SKM-1 treated with dmso at 0.1 percent for 144 hours (cell line): Measurements from ENCODE around the gene ENOX2.
"Not testable (repeated sequence)": the region's sequence is repeated elsewhere in the genome, so short reads cannot be mapped to it uniquely, and the experiment has no call there.

ENCODE experiments used
- DNase-seq: peaks from one replicate; lab custom pipeline; 2025; ENCODE audit not compliant: unreplicated experiment; lab: John Stamatoyannopoulos, UW

Gene ENOX2

GRCh38 chrX:130902783-130903613, at the start of gene ENOX2:
TSS of gene ENOX2 (minus strand) at chrX:130903209. CDS start at chrX:130703216, 199,993 bp downstream.
- peak; percentile 92 for DNase-seq

GRCh38 chrX:130952266-130953043, 49.4 kb upstream of the ENOX2 start:
- DNase-seq = no peak

- DNase-seq = no peak
Observed at GRCh38 chrX:130944230-130944629, 41.2 kb upstream of the ENOX2 start.

GRCh38 chrX:130937101-130937500, 34.1 kb upstream of the ENOX2 start:
- DNase-seq = no peak

- no peak for DNase-seq
Observed at GRCh38 chrX:130933358-130933757, 30.3 kb upstream of the ENOX2 start.

GRCh38 chrX:130920405-130920804, 17.4 kb upstream of the ENOX2 start:
- not testable (repeated sequence) for DNase-seq

GRCh38 chrX:130919676-130920075, 16.7 kb upstream of the ENOX2 start:
- not testable (repeated sequence) for DNase-seq

GRCh38 chrX:130918498-130918897, 15.5 kb upstream of the ENOX2 start:
- not testable (repeated sequence) for DNase-seq

- peak; percentile 38 for DNase-seq
Observed at GRCh38 chrX:130916636-130917422, 13.8 kb upstream of the ENOX2 start.

- DNase-seq = no peak
Observed at GRCh38 chrX:130915302-130915701, 12.3 kb upstream of the ENOX2 start.

- no peak for DNase-seq
Observed at GRCh38 chrX:130909469-130910136, 6.6 kb upstream of the ENOX2 start.

- no peak for DNase-seq
Observed at GRCh38 chrX:130906776-130907175, 3.8 kb upstream of the ENOX2 start.

- no peak for DNase-seq
Observed at GRCh38 chrX:130902446-130902782, 595 bp downstream of the ENOX2 start.

- no peak for DNase-seq
Observed at GRCh38 chrX:130896802-130897501, 6.1 kb downstream of the ENOX2 start.

- DNase-seq = no peak
Observed at GRCh38 chrX:130896026-130896425, 7.0 kb downstream of the ENOX2 start.

- no peak for DNase-seq
Observed at GRCh38 chrX:130895299-130895698, 7.7 kb downstream of the ENOX2 start.

GRCh38 chrX:130893356-130894085, 9.5 kb downstream of the ENOX2 start:
- no peak for DNase-seq

- no peak for DNase-seq
Observed at GRCh38 chrX:130887376-130887775, 15.6 kb downstream of the ENOX2 start.

- no peak for DNase-seq
Observed at GRCh38 chrX:130885996-130886395, 17.0 kb downstream of the ENOX2 start.

- DNase-seq = no peak
Observed at GRCh38 chrX:130885508-130885907, 17.5 kb downstream of the ENOX2 start.
